Measurements from ENCODE around the gene RAB11FIP4.
A peak's percentile ranks its signal among the peaks of the same experiment; 100 is the strongest.

Gene RAB11FIP4

DNA sequence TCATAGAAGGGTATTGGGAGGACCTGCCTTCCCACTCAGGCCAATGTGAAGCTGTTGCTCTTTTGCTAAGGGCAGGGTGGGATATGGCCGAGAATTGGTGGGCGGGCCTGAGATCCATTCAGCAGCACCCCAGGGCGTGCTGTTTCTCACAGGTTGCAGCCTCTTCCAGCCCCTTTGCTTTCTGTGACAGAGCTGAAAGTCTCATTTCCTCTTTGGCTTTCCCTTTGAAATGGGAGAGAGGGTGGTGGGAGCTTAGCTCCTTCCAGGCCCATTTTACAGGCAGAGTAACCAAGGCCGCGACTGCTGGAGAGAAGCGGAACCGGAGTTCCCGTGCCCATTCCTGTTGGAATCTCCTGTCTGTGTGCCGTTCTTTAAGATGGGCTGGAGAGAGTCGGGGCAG, 183.0 kb downstream of the RAB11FIP4 start:
- Mint-ChIP-seq H3K9me3 (no peaks in the 10 kb centered on the region), H3K4me3 (no peak overlapping the region), H3K27ac (no peak overlapping the region), H3K36me3 (no peaks in the 10 kb centered on the region), H3K4me1 (no peaks in the 10 kb centered on the region), H3K27me3 (peaks cover 9% of the 10 kb centered on the region)
- CTCF ChIA-PET: no interaction called here
- no peak for DNase-seq

DNA sequence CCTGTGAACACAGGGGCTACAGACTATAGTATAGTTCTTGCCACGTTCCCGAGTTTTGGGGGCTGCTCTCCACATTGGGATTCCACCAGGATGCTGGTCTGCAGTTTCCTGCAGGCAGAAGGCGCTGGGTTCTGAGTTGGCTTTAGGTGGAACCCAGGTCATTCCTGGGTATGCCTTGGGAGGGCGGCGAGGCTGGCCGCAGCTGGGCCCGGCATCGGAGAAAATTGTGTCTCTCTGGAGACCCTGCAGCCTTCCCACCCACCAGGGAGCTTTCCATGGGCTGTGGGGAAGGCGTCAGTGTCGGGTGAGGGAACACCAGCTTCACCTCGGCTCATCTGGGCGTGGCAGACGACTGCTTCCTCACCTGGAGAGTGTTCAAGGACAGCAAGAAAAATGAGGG, 183.6 kb downstream of the RAB11FIP4 start:
- CTCF ChIA-PET: no interaction called here
- H3K36me3 Mint-ChIP-seq: no peaks in the 10 kb centered on the region
- peaks cover 9% of the 10 kb centered on the region for H3K27me3 Mint-ChIP-seq
- no peak for DNase-seq
- no peaks in the 10 kb centered on the region for H3K9me3 Mint-ChIP-seq
- no peaks in the 10 kb centered on the region for H3K4me1 Mint-ChIP-seq
- no peak overlapping the region for H3K27ac Mint-ChIP-seq
- H3K4me3 Mint-ChIP-seq: no peak overlapping the region

DNA sequence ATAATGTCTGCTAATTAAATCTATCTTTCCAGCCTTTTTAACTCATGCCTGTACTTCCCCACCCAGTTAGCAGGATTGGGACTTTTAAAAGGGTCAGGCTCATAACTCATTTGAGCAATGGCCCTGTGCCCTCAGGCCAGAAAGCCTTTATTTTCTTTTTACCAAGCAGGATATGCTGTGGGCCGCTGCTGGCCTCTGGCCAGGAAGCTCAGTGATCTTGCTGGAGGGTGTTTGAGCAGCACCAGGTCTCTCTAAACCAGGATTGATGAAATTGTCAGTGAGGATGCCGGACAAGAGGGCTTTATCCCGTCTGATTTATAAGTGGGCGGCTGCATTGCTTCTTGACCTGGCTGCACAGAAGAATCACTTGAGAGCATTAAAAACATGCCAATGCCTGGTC, 187.8 kb downstream of the RAB11FIP4 start:
- CTCF ChIA-PET: no interaction called here
- Mint-ChIP-seq H3K4me3 (no peak overlapping the region), H3K9me3 (no peaks in the 10 kb centered on the region), H3K36me3 (no peaks in the 10 kb centered on the region), H3K27ac (no peak overlapping the region), H3K4me1 (no peaks in the 10 kb centered on the region), H3K27me3 (peaks cover 21% of the 10 kb centered on the region)
- no peak for DNase-seq

DNA sequence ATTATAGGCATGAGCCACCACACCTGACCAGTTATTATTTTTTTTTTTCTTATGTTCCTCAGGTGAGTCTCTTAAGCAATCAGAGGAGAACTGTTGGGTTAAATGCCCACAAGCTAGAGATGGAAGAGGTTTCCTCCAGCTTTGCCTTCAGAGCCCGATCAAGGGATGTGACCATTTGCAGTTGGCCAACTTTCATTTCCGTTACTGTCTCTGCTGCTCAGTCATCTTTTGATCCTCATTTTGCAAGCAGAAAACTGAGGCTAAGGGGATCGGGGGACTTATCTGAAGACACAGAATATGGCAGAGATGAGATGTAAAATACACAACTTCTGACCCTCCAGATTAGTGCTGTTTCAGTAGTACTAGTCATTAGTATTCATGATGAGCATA, 188.8 kb downstream of the RAB11FIP4 start:
- H3K4me3 Mint-ChIP-seq: no peak overlapping the region
- DNase-seq: no peak
- no peaks in the 10 kb centered on the region for H3K36me3 Mint-ChIP-seq
- H3K27me3 Mint-ChIP-seq: peaks cover 21% of the 10 kb centered on the region
- H3K27ac Mint-ChIP-seq: no peak overlapping the region
- no peaks in the 10 kb centered on the region for H3K9me3 Mint-ChIP-seq
- CTCF ChIA-PET: no interaction called here
- no peaks in the 10 kb centered on the region for H3K4me1 Mint-ChIP-seq

DNA sequence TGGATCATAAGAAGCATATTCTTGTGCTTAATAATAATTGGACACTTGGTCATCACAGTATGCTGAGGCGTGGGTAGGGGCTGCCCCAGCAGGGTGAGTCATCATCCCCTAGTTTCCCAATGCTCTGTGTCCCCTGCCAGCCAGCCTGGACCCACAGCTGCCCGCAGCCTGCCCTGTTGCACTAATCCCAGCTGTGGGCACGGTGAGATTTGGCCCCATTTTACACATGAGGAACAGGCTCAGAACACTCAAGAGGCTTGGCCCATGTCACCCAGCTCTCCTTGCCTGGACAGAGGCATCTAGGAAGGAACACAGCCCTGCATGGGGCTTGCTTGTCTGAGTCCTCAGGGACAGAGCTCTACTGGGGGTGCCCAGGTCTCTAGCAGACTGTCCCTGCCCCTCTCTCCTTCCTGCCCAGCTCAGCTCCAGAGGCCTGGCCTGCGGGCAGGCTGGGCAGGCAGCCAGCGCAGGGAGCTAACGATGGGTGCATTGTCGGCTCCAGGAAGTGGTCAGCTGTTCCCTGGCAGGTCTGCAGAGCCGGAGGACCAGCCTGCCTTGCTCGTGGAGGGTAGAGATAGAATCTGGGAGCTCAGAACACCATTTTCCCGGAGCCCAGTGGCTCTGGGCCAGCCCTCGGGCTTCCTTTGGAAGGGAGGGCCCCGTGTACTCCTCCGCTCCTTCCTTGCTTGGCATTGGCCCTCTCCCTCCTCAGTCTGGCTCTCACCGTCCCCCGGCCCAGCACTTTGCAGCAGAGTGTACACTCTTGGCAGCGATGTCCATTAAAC, 189.4 kb downstream of the RAB11FIP4 start:
- no peak for DNase-seq
- Mint-ChIP-seq H3K4me3 (no peak overlapping the region), H3K9me3 (no peaks in the 10 kb centered on the region), H3K4me1 (no peaks in the 10 kb centered on the region), H3K36me3 (no peaks in the 10 kb centered on the region), H3K27me3 (peaks cover 21% of the 10 kb centered on the region), H3K27ac (no peak overlapping the region)
- CTCF ChIA-PET: no interaction called here

DNA sequence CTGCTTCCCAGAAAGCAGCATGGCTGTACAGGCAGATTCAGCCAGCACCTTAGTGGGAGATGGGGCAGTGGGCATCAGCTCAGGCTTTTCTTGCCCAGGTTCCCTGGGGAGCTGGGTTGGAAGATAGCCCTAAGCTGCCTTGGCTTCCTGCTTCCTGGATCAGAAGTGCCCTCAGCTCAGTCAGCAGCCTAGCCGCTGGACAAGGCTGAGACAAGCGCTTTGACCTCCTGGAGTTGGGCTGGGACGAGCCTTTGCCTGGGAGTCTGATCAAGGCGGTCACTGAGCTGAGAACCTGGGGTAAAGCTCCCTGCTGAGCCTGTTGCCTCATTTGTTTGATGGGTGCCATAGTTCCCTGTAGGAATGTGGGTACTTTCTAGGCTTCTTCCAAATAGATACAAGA, 190.0 kb downstream of the RAB11FIP4 start:
- DNase-seq: no peak
- no peaks in the 10 kb centered on the region for H3K9me3 Mint-ChIP-seq
- peaks cover 21% of the 10 kb centered on the region for H3K27me3 Mint-ChIP-seq
- CTCF ChIA-PET: no interaction called here
- no peak overlapping the region for H3K4me3 Mint-ChIP-seq
- H3K27ac Mint-ChIP-seq: no peak overlapping the region
- H3K36me3 Mint-ChIP-seq: no peaks in the 10 kb centered on the region
- H3K4me1 Mint-ChIP-seq: no peaks in the 10 kb centered on the region

DNA sequence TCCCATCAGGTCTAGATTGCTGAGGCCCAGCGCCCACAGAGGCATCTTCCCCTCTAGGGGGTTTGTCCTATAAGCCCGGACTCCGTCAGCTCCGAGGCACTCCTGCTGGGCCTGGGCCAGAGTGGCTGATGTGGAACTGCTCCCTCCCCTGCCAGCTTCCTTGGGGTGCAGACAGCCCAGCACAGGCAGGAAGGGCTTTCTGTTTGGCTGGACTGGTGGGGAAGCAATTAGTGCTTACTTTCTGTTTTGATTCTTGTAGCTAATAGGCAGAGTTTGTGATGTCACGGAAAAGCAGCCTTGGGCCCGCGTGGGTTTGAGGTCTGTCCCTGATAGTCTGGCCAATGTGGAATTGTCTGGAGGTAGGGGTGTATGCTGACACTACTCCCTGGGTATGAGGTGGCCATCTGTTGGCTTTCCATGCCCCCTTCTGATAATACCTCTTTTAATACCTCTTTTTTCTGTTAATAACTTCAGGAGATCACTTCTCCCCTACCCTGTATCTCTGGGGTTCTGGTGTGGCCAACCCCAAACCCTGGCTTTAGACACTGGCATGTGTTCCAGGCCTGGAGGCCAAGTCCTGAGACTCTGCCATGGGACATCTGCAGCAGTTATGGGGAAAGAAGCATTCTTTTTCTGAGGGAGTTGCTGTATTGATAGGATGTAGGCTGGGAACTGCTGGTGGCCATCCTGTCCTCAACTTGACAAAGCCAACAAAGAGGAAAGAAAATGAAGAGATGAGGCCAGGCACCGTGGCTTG, 190.9 kb downstream of the RAB11FIP4 start:
- Mint-ChIP-seq H3K9me3 (no peaks in the 10 kb centered on the region), H3K27ac (no peak overlapping the region), H3K27me3 (peaks cover 21% of the 10 kb centered on the region), H3K4me1 (no peaks in the 10 kb centered on the region), H3K4me3 (no peak overlapping the region), H3K36me3 (no peaks in the 10 kb centered on the region)
- CTCF ChIA-PET: no interaction called here
- DNase-seq: peak; percentile 24

DNA sequence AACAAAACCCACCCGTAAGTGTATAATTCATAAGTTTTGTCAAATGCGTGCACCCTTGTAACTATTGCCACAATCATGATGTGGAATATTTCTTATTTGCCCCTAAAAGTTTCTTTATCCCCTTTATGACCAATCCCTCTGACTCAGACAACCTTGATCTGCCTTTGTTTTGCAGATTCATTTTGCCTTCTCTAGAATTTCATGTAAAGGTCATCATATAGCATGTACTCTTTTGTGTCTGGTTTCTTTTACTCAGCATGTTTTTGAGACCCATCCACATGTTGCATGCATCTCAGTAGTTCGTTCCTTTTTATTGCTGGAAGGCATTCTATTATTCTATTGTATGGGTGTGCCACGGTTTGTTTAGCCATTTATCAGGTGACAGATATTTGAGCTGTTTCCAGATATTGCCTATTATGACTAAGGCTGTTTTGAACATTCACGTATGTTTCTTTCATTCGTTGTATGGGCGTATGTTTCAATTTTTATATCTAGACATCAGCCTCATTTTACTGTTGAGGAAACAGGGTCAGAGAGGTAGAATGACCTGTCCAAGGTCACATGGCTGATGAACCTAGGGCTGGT, 192.4 kb downstream of the RAB11FIP4 start:
- no peaks in the 10 kb centered on the region for H3K36me3 Mint-ChIP-seq
- H3K27ac Mint-ChIP-seq: no peak overlapping the region
- H3K9me3 Mint-ChIP-seq: no peaks in the 10 kb centered on the region
- no peak overlapping the region for H3K4me3 Mint-ChIP-seq
- H3K27me3 Mint-ChIP-seq: peaks cover 17% of the 10 kb centered on the region
- CTCF ChIA-PET: interaction anchor here (0.6 kb wide), 1 partner anchor 376 kb away, joined by 3 read pairs; no protein-coding TSS in a partner anchor
- no peak for DNase-seq
- no peaks in the 10 kb centered on the region for H3K4me1 Mint-ChIP-seq

DNA sequence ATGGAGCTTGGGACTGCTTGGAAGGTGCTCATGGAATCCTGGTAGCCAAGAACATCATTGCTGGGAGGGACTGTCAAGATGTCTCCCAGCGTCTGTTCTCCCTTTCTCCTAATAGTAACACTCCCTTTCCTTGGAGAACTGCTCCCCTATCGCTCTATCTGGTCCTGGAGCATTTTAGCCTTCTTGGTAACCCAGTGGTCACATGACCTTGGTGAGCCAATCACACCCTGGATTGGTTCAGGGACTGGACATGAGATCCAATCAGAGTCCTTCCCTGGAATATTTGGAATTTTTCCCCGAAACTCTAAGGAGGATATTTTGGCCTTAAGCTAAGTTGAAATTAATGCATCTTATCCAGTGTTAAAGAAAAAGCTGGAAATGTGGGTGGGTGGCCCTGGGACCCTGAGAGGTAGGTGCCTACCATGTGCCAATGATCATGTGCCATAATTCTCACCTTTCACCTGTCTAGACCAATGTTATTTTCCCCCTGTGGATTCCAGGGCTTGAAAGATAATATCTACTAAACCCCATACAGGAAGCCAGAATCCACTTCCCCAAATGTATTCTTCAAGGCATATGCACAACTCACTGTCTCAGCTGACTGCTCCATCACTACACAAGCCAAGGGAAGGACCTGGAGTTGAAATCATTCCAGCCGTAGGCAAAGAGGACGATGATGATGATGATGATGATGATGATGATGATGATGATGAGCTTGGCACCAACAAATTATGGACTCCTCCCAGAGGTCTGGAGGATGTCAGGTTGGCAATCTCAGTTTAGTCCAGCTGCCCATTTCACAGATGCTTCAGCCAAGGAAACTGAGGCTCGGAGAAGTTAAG, 193.2 kb downstream of the RAB11FIP4 start:
- H3K36me3 Mint-ChIP-seq: no peaks in the 10 kb centered on the region
- DNase-seq: no peak
- H3K4me1 Mint-ChIP-seq: no peaks in the 10 kb centered on the region
- no peak overlapping the region for H3K4me3 Mint-ChIP-seq
- CTCF ChIA-PET: no interaction called here
- H3K27ac Mint-ChIP-seq: no peak overlapping the region
- peaks cover 17% of the 10 kb centered on the region for H3K27me3 Mint-ChIP-seq
- H3K9me3 Mint-ChIP-seq: no peaks in the 10 kb centered on the region

DNA sequence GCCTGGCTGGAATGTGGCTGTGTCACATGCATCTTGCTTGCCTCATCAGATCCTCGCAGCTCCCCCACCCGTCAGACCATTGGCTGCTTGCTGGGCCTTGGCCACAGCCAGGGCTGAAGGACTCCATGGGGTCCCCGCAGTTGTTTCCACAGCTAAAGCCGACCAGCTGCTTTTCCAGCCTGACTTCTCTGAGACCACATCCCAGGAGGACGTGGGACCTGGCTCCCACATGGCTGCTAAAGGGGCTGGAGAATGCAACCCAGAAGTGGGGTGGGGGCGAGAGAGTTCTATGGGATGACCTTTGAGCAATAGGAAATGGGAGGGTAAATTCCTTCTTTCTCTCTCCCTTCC, 193.8 kb downstream of the RAB11FIP4 start:
- CTCF ChIA-PET: no interaction called here
- DNase-seq: no peak
- no peaks in the 10 kb centered on the region for H3K9me3 Mint-ChIP-seq
- H3K4me1 Mint-ChIP-seq: no peaks in the 10 kb centered on the region
- no peaks in the 10 kb centered on the region for H3K36me3 Mint-ChIP-seq
- H3K4me3 Mint-ChIP-seq: no peak overlapping the region
- H3K27ac Mint-ChIP-seq: no peak overlapping the region
- peaks cover 17% of the 10 kb centered on the region for H3K27me3 Mint-ChIP-seq

DNA sequence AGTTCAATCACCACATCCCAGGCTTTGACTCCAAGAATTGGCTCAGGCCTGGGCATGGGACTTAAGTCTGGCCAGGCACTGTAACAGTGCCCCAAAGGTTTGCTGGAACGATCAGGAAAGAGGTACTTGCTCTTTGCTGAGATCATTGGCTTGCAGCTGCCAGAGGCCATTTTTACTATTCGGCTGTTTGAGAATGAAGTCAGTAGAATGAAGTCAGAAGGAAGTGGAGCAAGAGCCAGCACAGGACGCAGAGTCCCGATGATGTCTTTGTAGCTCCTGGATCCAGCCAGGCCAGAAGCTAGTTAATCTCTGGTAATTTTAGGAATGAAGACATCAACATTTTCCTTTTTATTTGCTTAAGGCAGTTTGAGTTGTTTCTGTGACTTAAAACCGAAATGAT, 195.5 kb downstream of the RAB11FIP4 start:
- Mint-ChIP-seq H3K36me3 (no peaks in the 10 kb centered on the region), H3K27me3 (peaks cover 6% of the 10 kb centered on the region), H3K27ac (no peak overlapping the region), H3K9me3 (no peaks in the 10 kb centered on the region), H3K4me1 (no peaks in the 10 kb centered on the region), H3K4me3 (no peak overlapping the region)
- no peak for DNase-seq
- CTCF ChIA-PET: no interaction called here

DNA sequence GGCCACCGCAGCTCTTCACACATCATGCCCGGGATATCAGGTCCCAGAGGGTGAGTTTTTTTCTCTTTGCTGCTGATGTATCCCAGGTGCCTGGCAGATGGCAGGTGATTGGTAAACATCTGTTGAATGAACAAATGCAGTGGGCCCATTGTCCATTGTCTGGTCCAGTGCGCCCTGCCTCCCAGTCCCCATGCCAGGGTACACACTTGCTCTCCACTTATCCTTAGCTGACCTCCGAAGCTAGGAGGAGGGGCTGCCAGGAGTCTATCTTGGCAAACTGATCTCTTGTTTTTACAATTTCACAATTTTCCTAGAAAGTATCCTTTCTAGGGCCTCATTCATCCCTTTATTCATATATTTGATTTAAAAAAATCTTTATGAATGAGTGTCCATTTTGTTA, 196.0 kb downstream of the RAB11FIP4 start:
- H3K36me3 Mint-ChIP-seq: no peaks in the 10 kb centered on the region
- H3K4me1 Mint-ChIP-seq: no peaks in the 10 kb centered on the region
- CTCF ChIA-PET: no interaction called here
- H3K9me3 Mint-ChIP-seq: no peaks in the 10 kb centered on the region
- no peak overlapping the region for H3K27ac Mint-ChIP-seq
- DNase-seq: no peak
- no peak overlapping the region for H3K4me3 Mint-ChIP-seq
- peaks cover 4% of the 10 kb centered on the region for H3K27me3 Mint-ChIP-seq

Data from activated naive CD4-positive, alpha-beta T cell treated with anti-CD3 and anti-CD28 coated beads, Interleukin-2, amount 10 ng/mL, durations not matched to agents 7 days and 5 days (primary cell).